Fibroblast of lung (primary cell): ENCODE data around the gene POLR1F. TPM values are rescaled to one million over a fixed set of nuclear protein-coding genes. Genes with fewer than 3 reads are reported as not detected.

Experiments
- DNase-seq, 2 donors: peaks; one replicate each; pipeline versions ENCODE4 v3.0.0 to v3.0.0-alpha.2; 2010; ENCODE audit warnings: low read depth in 2 of 2
- H2AFZ ChIP-seq: 2 replicates; pipeline ENCODE4 v1.5.1; 2012; ENCODE audit warnings: low read length, control low read depth, inconsistent platforms
- H3K27ac ChIP-seq: 2 replicates; pipeline ENCODE4 v1.5.1; 2011; ENCODE audit warnings: low read length, control low read depth; ENCODE audit not compliant: insufficient read depth
- H3K27me3 ChIP-seq: 2 replicates; pipeline ENCODE4 v1.5.1; 2011; ENCODE audit warnings: mild to moderate bottlenecking, low read length; ENCODE audit not compliant: control insufficient read depth, insufficient read depth
- H3K36me3 ChIP-seq: 2 replicates; pipeline ENCODE4 v1.5.1; 2011; ENCODE audit warnings: low read length; ENCODE audit not compliant: control insufficient read depth, insufficient read depth
- H3K4me1 ChIP-seq: 2 replicates; pipeline ENCODE4 v1.5.1; 2011; ENCODE audit warnings: low read length; ENCODE audit not compliant: control insufficient read depth, insufficient read depth; ENCODE audit errors: extremely low read depth
- H3K4me2 ChIP-seq: 2 replicates; pipeline ENCODE4 v1.5.1; 2011; ENCODE audit warnings: low read length, control low read depth; ENCODE audit not compliant: insufficient read depth; ENCODE audit errors: extremely low read depth
- H3K4me3 ChIP-seq, 4 experiments: fragments of 200-600 bp in 1 of 4; sonication (generic) in 1 of 4; replicated peaks in 1 of 4; 2 replicates each; pipeline ENCODE4 v1.5.1; 2011 to 2016; ENCODE audit warnings: low read length in 4 of 4, low read depth in 3 of 4, mild to moderate bottlenecking in 3 of 4, control low read depth in 2 of 4, inconsistent platforms in 1 of 4, mixed read lengths in 1 of 4; ENCODE audit not compliant: insufficient read depth in 1 of 4; ENCODE audit errors: control extremely low read depth in 1 of 4
- H3K79me2 ChIP-seq: 2 replicates; pipeline ENCODE4 v1.5.1; 2012; ENCODE audit warnings: mild to moderate bottlenecking, low read length, inconsistent platforms; ENCODE audit not compliant: control insufficient read depth, insufficient read depth
- H3K9ac ChIP-seq: 2 replicates; pipeline ENCODE4 v1.5.1; 2011; ENCODE audit warnings: mild to moderate bottlenecking, low read length, control low read depth; ENCODE audit not compliant: insufficient read depth
- H3K9me3 ChIP-seq: 2 replicates; pipeline ENCODE4 v1.5.1; 2012; ENCODE audit warnings: low read depth, low read length; ENCODE audit not compliant: control insufficient read depth, insufficient read depth
- H4K20me1 ChIP-seq: 2 replicates; pipeline ENCODE4 v1.5.1; 2011; ENCODE audit warnings: low read length; ENCODE audit not compliant: control insufficient read depth, insufficient read depth; ENCODE audit errors: extremely low read depth
- EZH2 ChIP-seq: IDR thresholded peaks from 2 replicates; pipeline ENCODE4 v1.5.1; 2012; ENCODE audit warnings: low read length, control low read depth, mild to moderate bottlenecking; ENCODE audit errors: missing control alignments
- polyA plus RNA-seq, 2 donors: library from polyadenylated mRNA; depleted of rRNA in 1 of 2; stranded (reverse) in 1 of 2; unstranded in 1 of 2; fragments of >200 nt; gene quantifications; 2 replicates each; pipeline ENCODE4 v1.2.1, GENCODE V29; 2011 to 2012; ENCODE audit warnings: missing spikeins in 1 of 2
- total RNA-seq: library from RNA; depleted of rRNA; stranded (reverse); fragments of >200 nt; gene quantifications from 2 replicates; pipeline ENCODE4 v1.2.1, GENCODE V29; 2014
- TF ChIP-seq, protein P1 (sequence below), 2 donors: IDR thresholded peaks in 1 of 2; conservative IDR thresholded peaks in 1 of 2; 1 replicate in 1 of 2; 2 replicates in 1 of 2; pipeline ENCODE4 v1.5.1; 2011 to 2012; ENCODE audit warnings: low read length in 2 of 2, control low read depth in 1 of 2, inconsistent platforms in 1 of 2, low read depth in 1 of 2, mild to moderate bottlenecking in 1 of 2

The POLR1F gene
- total and polyA plus RNA-seq, 2 donors (not counting 1 experiment from before 2014, with no cell fraction given): 20.5 to 21.3 TPM

GRCh38 chr7:19715499-19715898, 6.7 kb upstream of the POLR1F start:
- TF ChIP-seq, protein P1, sequence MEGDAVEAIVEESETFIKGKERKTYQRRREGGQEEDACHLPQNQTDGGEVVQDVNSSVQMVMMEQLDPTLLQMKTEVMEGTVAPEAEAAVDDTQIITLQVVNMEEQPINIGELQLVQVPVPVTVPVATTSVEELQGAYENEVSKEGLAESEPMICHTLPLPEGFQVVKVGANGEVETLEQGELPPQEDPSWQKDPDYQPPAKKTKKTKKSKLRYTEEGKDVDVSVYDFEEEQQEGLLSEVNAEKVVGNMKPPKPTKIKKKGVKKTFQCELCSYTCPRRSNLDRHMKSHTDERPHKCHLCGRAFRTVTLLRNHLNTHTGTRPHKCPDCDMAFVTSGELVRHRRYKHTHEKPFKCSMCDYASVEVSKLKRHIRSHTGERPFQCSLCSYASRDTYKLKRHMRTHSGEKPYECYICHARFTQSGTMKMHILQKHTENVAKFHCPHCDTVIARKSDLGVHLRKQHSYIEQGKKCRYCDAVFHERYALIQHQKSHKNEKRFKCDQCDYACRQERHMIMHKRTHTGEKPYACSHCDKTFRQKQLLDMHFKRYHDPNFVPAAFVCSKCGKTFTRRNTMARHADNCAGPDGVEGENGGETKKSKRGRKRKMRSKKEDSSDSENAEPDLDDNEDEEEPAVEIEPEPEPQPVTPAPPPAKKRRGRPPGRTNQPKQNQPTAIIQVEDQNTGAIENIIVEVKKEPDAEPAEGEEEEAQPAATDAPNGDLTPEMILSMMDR (conservative IDR thresholded peaks at IDR 0.05 in 1 of 2, IDR thresholded peaks at IDR 0.05 in 1 of 2; ENCODE audit: low read depth in 1 of 2, low read length in 2 of 2): no peak
- TF ChIP-seq EZH2: no peak
- DNase-seq: no peak
- Histone ChIP-seq H4K20me1 (no peaks in the 10 kb centered on the region), H3K36me3 (no peaks in the 10 kb centered on the region), H3K4me2 (no peak overlapping the region), H3K27ac (no peak overlapping the region), H3K9me3 (no peaks in the 10 kb centered on the region), H3K4me3 (no peak overlapping the region), H3K79me2 (no peaks in the 10 kb centered on the region), H2AFZ (no peak overlapping the region), H3K4me1 (no peaks in the 10 kb centered on the region), H3K9ac (no peak overlapping the region), H3K27me3 (no peaks in the 10 kb centered on the region)

- Histone ChIP-seq H3K4me1 (no peaks in the 10 kb centered on the region), H3K36me3 (no peaks in the 10 kb centered on the region), H3K9ac (no peak overlapping the region), H3K27ac (no peak overlapping the region), H3K79me2 (peaks cover 1% of the 10 kb centered on the region), H3K27me3 (no peaks in the 10 kb centered on the region), H3K9me3 (no peaks in the 10 kb centered on the region), H3K4me2 (no peak overlapping the region), H2AFZ (no peak overlapping the region), H4K20me1 (no peaks in the 10 kb centered on the region), H3K4me3 (no peak overlapping the region)
- no peak for TF ChIP-seq EZH2
- TF ChIP-seq, protein P1 (conservative IDR thresholded peaks at IDR 0.05 in 1 of 2, IDR thresholded peaks at IDR 0.05 in 1 of 2; ENCODE audit: low read depth in 1 of 2, low read length in 2 of 2): peak; percentile 45 to 62
- DNase-seq: peak; percentile 39 to 62
Measured at GRCh38 chr7:19713676-19714075, 4.8 kb upstream of the POLR1F start.

- Histone ChIP-seq H3K4me1 (no peaks in the 10 kb centered on the region), H3K4me2 (peak overlapping the region; percentile 65), H4K20me1 (no peaks in the 10 kb centered on the region), H3K27me3 (no peaks in the 10 kb centered on the region), H3K79me2 (peaks cover 35% of the 10 kb centered on the region), H3K27ac (no peak overlapping the region), H3K9me3 (no peaks in the 10 kb centered on the region), H2AFZ (peak overlapping the region; percentile 86), H3K36me3 (no peaks in the 10 kb centered on the region), H3K4me3 (peak overlapping the region in 2 of 4 experiments; percentile 4 to 92), H3K9ac (no peak overlapping the region)
- no peak for DNase-seq
- TF ChIP-seq, protein P1 (conservative IDR thresholded peaks at IDR 0.05 in 1 of 2, IDR thresholded peaks at IDR 0.05 in 1 of 2; ENCODE audit: low read depth in 1 of 2, low read length in 2 of 2): no peak
- no peak for TF ChIP-seq EZH2
Measured at GRCh38 chr7:19709249-19709578, 377 bp upstream of the POLR1F start.
